ENCODE data around the gene NOC2L. TPM values are rescaled to one million over a fixed set of nuclear protein-coding genes. Genes with fewer than 3 reads are reported as not detected.

The NOC2L gene
- total RNA-seq, 1 experiment from 2014 or later, result 277 TPM

DNA sequence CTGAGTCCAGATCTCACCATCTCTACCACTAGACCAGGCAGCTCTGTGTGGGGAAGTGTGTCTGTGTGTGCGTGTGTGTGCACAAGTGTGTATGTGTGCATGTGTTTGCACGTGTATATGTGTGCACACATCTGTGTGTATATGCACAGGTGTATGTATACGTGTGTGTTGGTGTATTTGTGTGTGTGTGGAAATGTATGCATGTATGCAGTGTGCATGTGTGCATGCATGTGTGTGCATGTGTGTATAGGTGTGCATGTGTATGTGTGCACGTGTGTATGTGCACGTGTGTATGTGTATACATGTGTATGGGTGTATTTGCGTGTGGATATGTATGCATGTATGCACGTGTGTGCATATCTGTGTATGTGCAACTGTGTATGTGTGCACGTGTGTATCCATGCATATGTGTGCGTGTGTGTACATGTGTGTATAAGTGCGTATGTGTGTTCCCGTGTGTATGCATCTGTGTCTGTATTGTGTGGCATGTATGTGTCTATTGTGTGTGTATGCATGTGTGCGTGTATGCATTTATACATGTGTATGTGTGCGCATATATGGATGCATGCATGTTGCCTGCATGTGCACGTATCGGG is 10.3 kb upstream of the NOC2L start:
- Histone ChIP-seq H3K27me3 (no peaks in the 10 kb centered on the region), H3K4me3 (no peak overlapping the region), H3K36me3 (no peaks in the 10 kb centered on the region; the same call in 1 of the 2 replicates), H3K9me3 (no peaks in the 10 kb centered on the region)
- no peak for DNase-seq

DNA sequence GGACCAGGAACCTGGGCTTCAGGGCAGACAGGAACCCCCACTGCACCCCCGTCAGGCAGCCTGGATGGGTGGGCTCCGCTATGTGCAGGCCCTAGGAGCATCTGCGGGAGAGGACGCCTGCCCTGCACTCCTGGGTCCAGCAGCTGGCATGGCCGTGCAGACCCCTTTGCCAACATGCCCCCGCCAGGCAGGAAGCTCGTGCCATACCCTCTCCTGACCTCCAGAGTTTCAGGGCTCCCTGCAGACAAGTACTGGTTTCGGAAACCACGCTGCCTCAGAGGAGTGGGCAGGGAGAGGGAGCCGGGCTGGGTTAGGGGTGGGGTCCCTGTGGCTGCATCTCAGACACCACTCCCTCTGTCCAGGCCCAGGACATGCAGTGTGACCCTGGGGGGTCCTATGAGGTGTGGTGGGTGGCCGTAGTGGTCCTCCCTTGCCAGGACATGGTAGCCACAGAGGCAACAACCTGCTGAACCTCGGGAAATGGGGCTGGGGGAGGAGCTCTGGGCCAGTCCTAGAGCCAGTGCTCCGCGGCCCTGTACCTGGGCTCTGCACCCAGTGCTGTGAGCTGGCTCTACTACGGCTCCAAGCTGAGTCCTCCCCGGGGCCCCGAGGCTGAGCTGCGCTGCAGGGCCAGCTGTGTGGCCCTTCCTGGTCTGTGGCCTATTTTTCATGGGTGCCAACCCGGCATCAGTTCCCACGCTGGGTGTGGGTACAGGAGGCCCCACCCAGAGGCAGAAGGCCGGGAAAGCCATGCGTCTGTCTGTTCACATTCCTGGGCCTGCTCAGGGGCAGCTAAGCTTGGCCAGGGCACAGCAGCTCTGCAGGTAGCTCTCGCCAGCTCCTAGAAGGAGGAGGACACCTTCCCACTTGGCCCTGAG is 8.6 kb upstream of the NOC2L start:
- Histone ChIP-seq H3K36me3 (peaks cover 3% of the 10 kb centered on the region), H3K9me3 (no peaks in the 10 kb centered on the region), H3K4me3 (no peak overlapping the region), H3K27me3 (no peaks in the 10 kb centered on the region)
- no peak for DNase-seq

DNA sequence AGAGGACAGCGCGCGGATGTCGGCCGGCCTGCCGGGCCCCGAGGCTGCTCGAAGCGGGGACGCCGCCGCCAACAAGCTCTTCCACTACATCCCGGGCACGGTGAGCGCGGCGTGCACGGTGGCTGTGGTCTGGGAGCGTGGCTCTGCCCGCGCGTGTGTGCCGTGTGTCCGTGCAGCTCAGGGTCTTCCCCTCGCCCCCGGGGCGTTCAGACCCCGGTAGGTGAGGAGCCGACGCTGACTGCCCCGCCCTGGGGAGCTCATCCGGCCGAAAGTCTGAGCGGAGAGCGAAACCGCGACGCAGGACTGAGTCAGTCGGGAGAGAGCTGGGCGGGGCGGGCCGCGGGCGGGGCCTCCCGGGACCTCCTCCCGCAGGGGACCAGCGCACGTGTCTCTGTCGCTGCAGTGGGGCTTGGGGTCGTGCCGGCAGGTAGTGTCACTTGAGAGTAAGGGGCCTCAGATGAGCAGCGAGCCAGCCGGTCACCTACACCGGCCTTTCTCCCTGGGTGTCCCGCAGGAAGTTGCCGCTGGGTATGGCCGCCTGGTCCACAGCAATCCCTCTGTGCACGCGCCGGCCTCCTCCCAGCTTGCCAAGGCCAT is 7.7 kb upstream of the NOC2L start:
- Histone ChIP-seq H3K9me3 (no peaks in the 10 kb centered on the region), H3K27me3 (no peaks in the 10 kb centered on the region), H3K36me3 (peaks cover 3% of the 10 kb centered on the region), H3K4me3 (peak overlapping the region; percentile 63)
- DNase-seq, result peak; percentile 85

DNA sequence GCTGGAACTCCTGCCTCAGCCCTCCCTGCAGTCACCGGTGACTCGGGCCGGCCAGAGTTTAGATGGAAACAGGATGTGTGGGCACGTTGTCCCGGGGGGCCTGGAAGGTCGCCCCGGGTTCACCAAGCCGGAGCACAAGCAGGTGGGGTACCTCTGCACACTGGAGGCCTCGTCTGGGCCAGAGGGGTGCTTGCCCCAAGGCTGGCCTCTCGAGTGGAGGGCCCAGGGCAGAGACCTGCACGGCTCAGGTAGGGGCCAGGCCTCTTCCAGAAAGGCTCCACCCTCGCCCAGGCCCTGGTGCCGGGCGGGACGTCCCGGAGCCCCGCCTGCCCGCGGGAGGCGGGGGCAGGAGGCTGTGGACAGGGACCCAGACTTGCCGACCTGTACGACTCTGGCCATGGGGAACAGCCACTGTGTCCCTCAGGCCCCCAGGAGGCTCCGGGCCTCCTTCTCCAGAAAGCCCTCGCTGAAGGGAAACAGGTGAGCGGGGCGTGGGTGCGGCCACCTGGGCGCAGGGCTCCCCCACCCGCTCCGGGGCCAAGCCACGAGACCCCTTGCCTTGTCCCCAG is 7.2 kb upstream of the NOC2L start, which contains the start of gene PLEKHN1:
PLEKHN1 (plus strand) TSS at position 348 of the 569 bp plus-strand sequence; CDS start at position 398, 50 bp downstream.
- Histone ChIP-seq H3K27me3 (no peaks in the 10 kb centered on the region), H3K9me3 (no peaks in the 10 kb centered on the region), H3K36me3 (peaks cover 3% of the 10 kb centered on the region), H3K4me3 (peak within 1 kb of the TSS; percentile 63)
- peak; percentile 74 for DNase-seq

DNA sequence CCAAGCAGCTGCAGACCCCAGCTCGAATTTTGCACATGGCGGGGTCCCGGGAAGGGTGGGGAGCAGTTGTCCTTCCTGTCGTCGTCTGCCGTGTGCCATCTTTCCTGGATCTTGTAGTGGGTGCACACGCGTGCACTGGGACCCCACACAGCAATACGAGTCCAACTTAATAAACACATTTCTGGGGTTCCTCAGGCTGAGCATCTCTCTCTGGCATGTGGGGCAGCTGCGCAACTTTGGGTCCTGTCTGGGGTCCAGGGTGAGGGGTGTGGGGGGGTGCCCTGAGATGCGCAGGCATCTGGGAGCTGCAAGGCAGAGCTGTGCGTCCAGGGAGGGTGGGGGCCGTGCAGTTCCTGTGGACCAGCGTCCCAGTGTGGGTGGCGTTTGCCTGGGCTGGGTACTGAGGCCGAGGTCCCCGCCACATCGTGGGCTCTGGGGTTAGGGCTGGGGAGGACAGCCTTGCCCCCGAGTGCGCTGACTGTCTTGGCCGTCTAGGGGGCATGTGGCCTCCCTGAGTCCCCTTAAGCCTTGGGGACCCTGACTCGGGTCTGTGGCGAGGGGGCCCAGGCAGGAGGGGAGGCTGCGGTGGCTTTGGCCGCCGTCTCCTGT is 6.6 kb upstream of the NOC2L start:
- DNase-seq, result no peak
- H3K9me3 ChIP-seq, result no peaks in the 10 kb centered on the region
- peak overlapping the region; percentile 63 for H3K4me3 ChIP-seq
- H3K36me3 ChIP-seq, result peaks cover 3% of the 10 kb centered on the region
- no peaks in the 10 kb centered on the region for H3K27me3 ChIP-seq

DNA sequence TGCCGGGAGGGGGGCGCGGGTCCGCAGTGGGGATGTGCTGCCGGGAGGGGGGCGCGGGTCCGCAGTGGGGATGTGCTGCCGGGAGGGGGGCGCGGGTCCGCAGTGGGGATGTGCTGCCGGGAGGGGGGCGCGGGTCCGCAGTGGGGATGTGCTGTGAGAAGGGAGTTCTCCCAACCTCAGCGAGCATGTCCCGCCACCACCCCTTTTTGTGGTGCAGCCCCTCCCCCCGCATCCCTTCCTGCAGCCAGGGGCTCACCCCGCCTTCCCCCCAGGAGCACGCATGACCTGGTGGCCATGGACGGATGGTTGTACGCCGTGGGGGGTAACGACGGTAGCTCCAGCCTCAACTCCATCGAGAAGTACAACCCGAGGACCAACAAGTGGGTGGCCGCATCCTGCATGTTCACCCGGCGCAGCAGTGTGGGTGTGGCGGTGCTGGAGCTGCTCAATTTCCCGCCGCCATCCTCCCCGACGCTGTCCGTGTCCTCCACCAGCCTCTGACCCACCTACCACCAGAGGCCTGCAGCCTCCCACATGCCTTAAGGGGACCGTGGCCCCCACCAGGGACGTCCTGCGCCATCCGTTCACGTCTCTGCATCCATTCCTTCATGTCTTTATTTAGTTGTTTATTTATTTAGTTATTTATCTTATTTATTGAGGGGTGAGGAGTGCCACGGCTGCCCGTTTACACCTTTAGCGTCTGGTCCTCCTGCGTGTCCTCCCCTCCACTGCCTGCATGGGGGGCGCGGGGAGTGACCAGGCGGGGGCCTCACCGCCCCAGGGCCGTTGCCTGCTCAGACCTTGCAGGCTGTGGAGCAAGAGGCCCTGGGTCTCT is 5.9 kb upstream of the NOC2L start:
- Histone ChIP-seq H3K4me3 (no peak overlapping the region), H3K27me3 (no peaks in the 10 kb centered on the region), H3K36me3 (peaks cover 3% of the 10 kb centered on the region), H3K9me3 (no peaks in the 10 kb centered on the region)
- DNase-seq, result no peak

DNA sequence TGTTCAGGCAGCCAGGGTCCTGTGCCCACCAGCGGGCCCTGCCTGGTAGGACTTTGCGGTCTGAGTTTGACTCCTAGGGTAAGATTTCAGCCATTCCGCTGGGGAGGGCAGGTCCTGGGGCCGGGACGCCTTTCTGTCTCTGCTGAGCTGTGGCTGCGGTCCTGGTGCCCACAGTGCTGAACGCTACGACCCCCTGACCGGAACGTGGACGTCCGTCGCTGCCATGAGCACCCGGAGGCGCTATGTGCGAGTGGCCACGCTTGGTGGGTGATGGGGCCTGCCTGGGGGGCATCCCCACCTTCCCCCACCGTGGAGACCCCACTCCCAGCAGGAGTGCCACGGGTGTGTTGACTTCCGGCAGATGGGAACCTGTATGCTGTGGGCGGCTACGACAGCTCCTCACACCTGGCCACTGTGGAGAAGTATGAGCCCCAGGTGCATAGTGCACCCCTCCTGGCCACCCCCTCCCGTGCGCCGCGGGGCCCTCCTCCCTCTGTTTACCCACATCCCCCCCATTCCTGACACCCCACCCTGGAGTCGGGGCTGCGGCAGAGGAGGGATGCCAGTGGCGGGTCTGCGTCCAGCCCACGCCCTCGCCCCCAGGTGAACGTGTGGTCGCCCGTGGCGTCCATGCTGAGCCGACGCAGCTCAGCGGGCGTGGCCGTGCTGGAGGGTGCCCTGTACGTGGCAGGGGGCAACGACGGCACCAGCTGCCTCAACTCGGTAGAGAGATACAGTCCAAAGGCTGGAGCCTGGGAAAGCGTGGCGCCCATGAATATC is 4.9 kb upstream of the NOC2L start:
- H3K36me3 ChIP-seq, result peaks cover 4% of the 10 kb centered on the region
- H3K4me3 ChIP-seq, result no peak overlapping the region
- H3K27me3 ChIP-seq, result no peaks in the 10 kb centered on the region
- no peak for DNase-seq
- no peaks in the 10 kb centered on the region for H3K9me3 ChIP-seq

DNA sequence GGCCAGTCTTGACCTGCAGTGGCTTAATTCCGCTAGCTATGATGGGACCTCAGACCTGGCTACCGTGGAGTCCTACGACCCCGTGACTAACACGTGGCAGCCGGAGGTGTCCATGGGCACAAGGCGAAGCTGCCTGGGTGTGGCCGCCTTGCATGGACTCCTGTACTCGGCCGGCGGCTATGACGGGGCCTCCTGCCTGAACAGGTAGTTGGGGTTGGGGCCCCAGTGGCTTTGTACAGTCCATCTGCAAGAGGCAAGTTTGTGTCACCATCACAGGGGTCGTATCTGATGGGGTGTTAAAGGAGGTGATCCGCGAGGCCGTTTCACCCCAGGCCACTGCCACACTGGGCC is 4.2 kb upstream of the NOC2L start:
- DNase-seq, result no peak
- H3K9me3 ChIP-seq, result no peaks in the 10 kb centered on the region
- H3K4me3 ChIP-seq, result no peak overlapping the region
- no peaks in the 10 kb centered on the region for H3K27me3 ChIP-seq
- peaks cover 10% of the 10 kb centered on the region for H3K36me3 ChIP-seq

DNA sequence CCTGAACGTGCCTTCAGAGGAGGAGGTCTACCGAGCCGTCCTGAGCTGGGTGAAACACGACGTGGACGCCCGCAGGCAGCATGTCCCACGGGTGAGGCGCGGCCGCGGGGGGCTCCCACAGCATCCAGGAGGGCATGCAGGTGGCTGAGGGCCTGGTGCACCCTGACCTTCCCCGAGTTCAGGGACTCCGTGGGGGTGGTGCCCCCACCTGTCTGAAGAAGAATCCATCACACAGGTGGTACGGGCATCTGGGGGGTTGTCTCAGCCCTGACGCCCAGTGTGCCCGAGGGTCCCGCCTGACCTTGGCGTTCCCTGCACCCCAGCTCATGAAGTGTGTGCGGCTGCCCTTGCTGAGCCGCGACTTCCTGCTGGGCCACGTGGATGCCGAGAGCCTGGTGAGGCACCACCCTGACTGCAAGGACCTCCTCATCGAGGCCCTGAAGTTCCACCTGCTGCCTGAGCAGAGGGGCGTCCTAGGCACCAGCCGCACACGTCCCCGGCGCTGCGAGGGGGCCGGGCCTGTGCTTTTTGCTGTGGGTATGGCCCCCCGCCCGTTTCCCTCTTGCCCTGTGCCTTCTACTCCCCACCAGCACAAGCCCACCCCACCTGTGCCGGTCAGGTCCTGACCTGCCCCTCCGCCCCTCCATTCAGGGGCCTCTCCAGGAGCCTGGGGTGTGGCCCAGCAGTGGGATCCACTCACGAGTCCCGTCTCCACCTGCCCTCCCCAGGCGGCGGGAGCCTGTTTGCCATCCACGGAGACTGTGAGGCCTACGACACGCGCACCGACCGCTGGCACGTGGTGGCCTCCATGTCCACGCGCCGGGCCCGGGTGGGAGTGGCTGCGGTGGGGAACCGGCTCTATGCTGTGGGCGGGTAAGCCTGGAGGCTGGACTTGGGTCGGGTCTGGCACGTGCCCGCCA is 3.6 kb upstream of the NOC2L start:
- H3K9me3 ChIP-seq, result no peaks in the 10 kb centered on the region
- no peaks in the 10 kb centered on the region for H3K27me3 ChIP-seq
- no peak for DNase-seq
- H3K4me3 ChIP-seq, result no peak overlapping the region
- H3K36me3 ChIP-seq, result peaks cover 10% of the 10 kb centered on the region

DNA sequence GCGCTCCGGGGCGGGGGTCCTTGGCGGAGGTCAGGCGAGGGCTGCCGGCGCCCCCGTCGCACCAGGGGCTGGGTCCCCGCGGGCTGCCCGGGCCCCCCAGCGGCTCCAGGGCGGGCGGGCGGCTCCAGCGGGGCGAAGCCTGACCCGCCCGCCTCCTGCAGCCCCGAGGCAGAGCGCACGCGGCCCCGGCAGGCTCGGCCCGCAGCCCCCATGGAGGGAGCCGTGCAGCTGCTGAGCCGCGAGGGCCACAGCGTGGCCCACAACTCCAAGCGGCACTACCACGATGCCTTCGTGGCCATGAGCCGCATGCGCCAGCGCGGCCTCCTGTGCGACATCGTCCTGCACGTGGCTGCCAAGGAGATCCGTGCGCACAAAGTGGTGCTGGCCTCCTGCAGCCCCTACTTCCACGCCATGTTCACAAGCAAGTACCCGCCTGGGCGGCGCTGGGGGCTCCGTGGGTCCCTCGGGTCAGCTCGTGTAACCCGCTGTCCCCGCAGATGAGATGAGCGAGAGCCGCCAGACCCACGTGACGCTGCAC is 2.1 kb upstream of the NOC2L start:
- no peaks in the 10 kb centered on the region for H3K9me3 ChIP-seq
- H3K36me3 ChIP-seq, result peaks cover 16% of the 10 kb centered on the region
- no peak for DNase-seq
- H3K27me3 ChIP-seq, result no peaks in the 10 kb centered on the region
- H3K4me3 ChIP-seq, result peak overlapping the region; percentile 88

DNA sequence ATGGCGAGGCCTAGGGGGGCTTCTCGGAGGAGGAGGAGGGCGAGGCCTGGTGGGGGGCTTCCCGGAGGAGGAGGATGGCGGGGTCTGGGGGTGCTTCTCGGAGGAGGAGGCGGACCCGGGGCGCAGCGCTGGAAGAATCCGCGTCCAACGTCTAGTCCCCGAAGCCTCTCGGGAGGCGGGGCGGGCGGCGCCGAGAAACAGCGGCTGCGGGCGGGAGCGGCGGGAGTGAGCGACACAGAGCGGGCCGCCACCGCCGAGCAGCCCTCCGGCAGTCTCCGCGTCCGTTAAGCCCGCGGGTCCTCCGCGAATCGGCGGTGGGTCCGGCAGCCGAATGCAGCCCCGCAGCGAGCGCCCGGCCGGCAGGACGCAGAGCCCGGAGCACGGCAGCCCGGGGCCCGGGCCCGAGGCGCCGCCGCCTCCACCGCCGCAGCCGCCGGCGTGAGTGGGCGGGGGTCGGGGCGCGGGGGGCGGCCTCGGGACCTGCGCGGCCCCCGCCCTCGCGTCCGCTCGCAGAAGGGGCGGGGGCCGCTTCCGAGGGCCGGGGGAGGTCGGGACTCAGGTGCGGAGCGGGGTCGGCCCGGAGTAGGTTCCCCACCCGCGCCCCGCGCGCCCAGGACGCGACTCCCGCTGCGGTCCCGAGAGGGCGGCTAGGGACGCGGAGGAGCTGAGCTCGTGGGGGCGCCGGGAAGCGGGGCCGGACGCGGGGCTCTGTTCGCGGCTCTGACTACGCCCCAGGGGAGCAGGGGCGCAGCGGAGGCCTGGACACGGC is 1.5 kb upstream of the NOC2L start, which contains the start of gene KLHL17:
KLHL17 (plus strand) TSS at position 222 of the 769 bp plus-strand sequence; CDS start at position 332, 110 bp downstream.
- no peaks in the 10 kb centered on the region for H3K9me3 ChIP-seq
- peak within 1 kb of the TSS; percentile 88 for H3K4me3 ChIP-seq
- peak; percentile 90 for DNase-seq
- H3K36me3 ChIP-seq, result peaks cover 23% of the 10 kb centered on the region
- H3K27me3 ChIP-seq, result no peaks in the 10 kb centered on the region

DNA sequence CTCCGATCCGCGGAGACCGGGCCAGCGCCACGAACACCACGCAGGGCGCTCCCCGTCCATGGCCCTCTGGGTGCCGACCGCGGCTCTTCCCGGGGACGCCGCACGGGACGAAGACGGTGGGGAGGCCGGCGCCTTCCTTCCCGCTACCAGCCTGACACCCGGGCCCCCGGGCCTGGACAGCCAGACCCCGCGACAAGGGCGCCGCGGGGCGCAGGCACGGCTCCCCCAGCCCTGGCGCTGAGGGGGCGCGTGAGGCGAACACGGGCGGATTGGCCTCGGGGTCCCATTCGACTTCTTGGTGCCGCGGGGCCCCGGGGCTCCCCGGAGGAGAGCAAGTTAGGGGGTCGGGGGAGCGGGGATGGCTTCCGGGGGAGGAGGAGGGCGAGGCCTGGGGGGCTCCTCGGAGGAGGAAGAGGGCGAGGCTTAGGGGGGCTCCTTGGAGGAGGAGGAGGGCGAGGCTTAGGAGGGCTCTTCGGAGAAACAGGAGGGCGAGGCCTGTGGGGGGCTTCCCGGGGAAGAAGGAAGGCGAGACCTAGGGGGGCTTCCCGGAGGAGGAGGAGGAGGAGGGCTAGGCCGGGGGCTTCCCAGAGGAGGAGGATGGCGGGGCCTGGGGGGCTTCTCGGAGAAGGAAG is 791 bp upstream of the NOC2L start:
- Histone ChIP-seq H3K36me3 (peaks cover 29% of the 10 kb centered on the region), H3K4me3 (peak overlapping the region; percentile 88), H3K9me3 (no peaks in the 10 kb centered on the region), H3K27me3 (no peaks in the 10 kb centered on the region)
- no peak for DNase-seq

DNA sequence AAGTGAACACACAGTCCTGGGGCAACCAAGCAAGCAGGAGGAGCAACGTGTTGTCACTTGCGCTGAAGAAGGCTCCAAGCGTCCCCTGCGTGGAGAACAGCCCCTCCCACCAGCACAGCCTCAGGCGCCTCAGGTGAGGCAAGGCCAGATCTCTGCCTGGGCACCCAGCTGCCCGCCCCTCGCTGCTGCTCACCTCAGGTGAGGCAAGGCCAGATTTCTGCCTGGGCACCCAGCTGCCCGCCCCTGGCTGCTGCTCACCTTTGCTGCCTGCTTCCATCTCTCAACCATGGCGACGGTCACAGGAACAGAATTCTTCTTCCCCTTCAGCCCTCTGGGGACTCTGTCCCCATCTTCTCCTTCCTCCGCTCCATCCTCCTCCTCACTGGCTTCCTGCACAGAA is 2.4 kb downstream of the NOC2L start:
- Histone ChIP-seq H3K36me3 (peaks cover 43% of the 10 kb centered on the region), H3K9me3 (no peaks in the 10 kb centered on the region), H3K27me3 (no peaks in the 10 kb centered on the region), H3K4me3 (no peak overlapping the region)
- DNase-seq, result no peak

All from MG63 (cell line).